GM18951 (cell line): ENCODE measurements around the gene TEX19.
"Not testable (repeated sequence)": the region's sequence is repeated elsewhere in the genome, so short reads cannot be mapped to it uniquely, and the experiment has no call there.

Experiments used
- POLR2A ChIP-seq: IDR thresholded peaks from 4 replicates; pipeline ENCODE4 v1.6.1; 2011; ENCODE audit warnings: mild to moderate bottlenecking; ENCODE audit not compliant: insufficient read length, insufficient read depth; ENCODE audit errors: extremely low read depth
- in situ Hi-C: fragments of 300-500 bp; cut with MboI; formaldehyde crosslinking; loops from one replicate; pipeline ENCODE4 v1.12.0; 2022; ENCODE audit warnings: low sequenced_read_pairs, mixed read lengths, inconsistent platforms; ENCODE audit not compliant: unreplicated experiment

The TEX19 gene

GRCh38 chr17:82375359-82376041 lies 16.5 kb downstream of the TEX19 start:
- in situ Hi-C loops, result no loop called here
- no peak for TF ChIP-seq POLR2A

- TF ChIP-seq POLR2A, result no peak
- in situ Hi-C loops, result no loop called here
Observed at GRCh38 chr17:82376042-82376730, 17.1 kb downstream of the TEX19 start.

GRCh38 chr17:82377294-82377693 lies 18.2 kb downstream of the TEX19 start:
- in situ Hi-C loops, result not testable (repeated sequence)

GRCh38 chr17:82377924-82378740 lies 19.1 kb downstream of the TEX19 start:
- TF ChIP-seq POLR2A, result no peak
- in situ Hi-C loops, result no loop called here

GRCh38 chr17:82378741-82379021 lies 19.6 kb downstream of the TEX19 start:
- in situ Hi-C loops, result no loop called here
- TF ChIP-seq POLR2A, result no peak

GRCh38 chr17:82380860-82381702 lies 22.0 kb downstream of the TEX19 start:
- in situ Hi-C loops, result no loop called here
- no peak for TF ChIP-seq POLR2A

- in situ Hi-C loops, result not testable (repeated sequence)
Observed at GRCh38 chr17:82381703-82382009, 22.6 kb downstream of the TEX19 start.

GRCh38 chr17:82382220-82382932 lies 23.3 kb downstream of the TEX19 start:
- in situ Hi-C loops, result not testable (repeated sequence)

- no peak for TF ChIP-seq POLR2A
- in situ Hi-C loops, result no loop called here
Observed at GRCh38 chr17:82382933-82383255, 23.8 kb downstream of the TEX19 start.

GRCh38 chr17:82383411-82383810 lies 24.4 kb downstream of the TEX19 start:
- TF ChIP-seq POLR2A, result no peak
- in situ Hi-C loops, result no loop called here

- no peak for TF ChIP-seq POLR2A
- in situ Hi-C loops, result no loop called here
Observed at GRCh38 chr17:82384051-82384729, 25.1 kb downstream of the TEX19 start.

GRCh38 chr17:82384730-82385481 lies 25.9 kb downstream of the TEX19 start:
- no peak for TF ChIP-seq POLR2A
- in situ Hi-C loops, result no loop called here
